Left ventricle myocardium inferior (tissue), 1 donor: ENCODE data around the gene GATAD2B. TPM values are rescaled to one million over a fixed set of nuclear protein-coding genes. Genes with fewer than 3 reads are reported as not detected.

Source experiments
- DNase-seq: peaks from one replicate; pipeline ENCODE4 v3.0.0-alpha.2; 2020
- H3K27ac ChIP-seq: fragments of 200-600 bp; replicated peaks from 2 replicates; pipeline ENCODE4 v1.8.0; 2021
- H3K27me3 ChIP-seq: fragments of 200-600 bp; 2 replicates; pipeline ENCODE4 v1.8.0; 2021; ENCODE audit warnings: low read depth
- H3K36me3 ChIP-seq: fragments of 200-600 bp; 2 replicates; pipeline ENCODE4 v1.8.0; 2021
- H3K4me1 ChIP-seq: fragments of 200-600 bp; 2 replicates; pipeline ENCODE4 v1.8.0; 2021
- H3K4me3 ChIP-seq: fragments of 200-600 bp; 2 replicates; pipeline ENCODE4 v1.8.0; 2021; ENCODE audit warnings: mild to moderate bottlenecking, moderate library complexity
- H3K9me3 ChIP-seq: fragments of 200-600 bp; replicated peaks from 2 replicates; pipeline ENCODE4 v1.8.0; 2021
- CTCF ChIP-seq: fragments of 200-600 bp; IDR thresholded peaks from 2 replicates; pipeline ENCODE4 v1.8.0; 2021; ENCODE audit warnings: antibody characterized with exemption, mild to moderate bottlenecking, borderline replicate concordance
- intact Hi-C: fragments of 100-400 bp; cut with micrococcal nuclease; formaldehyde crosslinking; loops from one replicate; pipeline ENCODE4 v1.11.0; 2022
- total RNA-seq: library from RNA; stranded (reverse); fragmentation: NEBNext Ultra II Directional; extraction: Animal tissue kit (Norgen Biotek cat#: 25700); gene quantifications from one replicate; pipeline ENCODE4 v1.2.1, GENCODE V29; 2021
- donor health status: DM: no; HTN: yes; CAD: no; lungs with severe emphysema.

Gene GATAD2B
- total RNA-seq, 1 donor from 2014 or later: 35.4 TPM

DNA sequence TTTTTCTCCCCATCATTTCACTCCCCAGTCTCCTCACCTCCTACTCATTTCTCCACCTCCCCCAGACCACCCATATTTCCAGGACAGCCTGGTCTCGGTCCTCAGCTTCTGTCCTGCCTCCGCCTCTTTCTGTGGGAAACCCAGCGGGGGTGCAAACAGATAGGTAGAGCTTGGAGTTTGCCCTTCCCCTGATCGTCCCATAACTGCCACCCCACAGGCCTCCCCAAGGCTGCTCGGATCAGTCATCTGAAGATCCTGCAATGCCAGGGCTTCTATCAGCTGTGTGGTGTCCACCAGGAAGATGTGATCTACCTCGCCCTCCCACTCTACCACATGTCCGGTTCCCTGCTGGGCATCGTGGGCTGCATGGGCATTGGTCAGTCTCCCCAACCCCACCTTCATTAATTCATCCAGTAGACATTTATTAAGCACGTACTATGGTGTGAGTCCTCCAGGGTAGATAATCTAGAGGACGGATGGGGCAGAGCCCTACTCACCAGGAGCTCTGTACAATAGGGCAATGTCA lies 145.9 kb downstream of the GATAD2B start:
- peaks cover 77% of the 10 kb centered on the region for H3K4me1 ChIP-seq
- no peak for DNase-seq
- peaks cover 16% of the 10 kb centered on the region for H3K36me3 ChIP-seq
- H3K27ac ChIP-seq: no peak overlapping the region
- no peaks in the 10 kb centered on the region for H3K9me3 ChIP-seq
- intact Hi-C loops: no loop called here
- H3K27me3 ChIP-seq: no peaks in the 10 kb centered on the region
- TF ChIP-seq CTCF: no peak
- peak overlapping the region; percentile 92 for H3K4me3 ChIP-seq

GRCh38 chr1:153776352-153776751 lies 146.4 kb downstream of the GATAD2B start:
- no peaks in the 10 kb centered on the region for H3K9me3 ChIP-seq
- no peak for TF ChIP-seq CTCF
- intact Hi-C loops: no loop called here
- no peaks in the 10 kb centered on the region for H3K27me3 ChIP-seq
- no peak for DNase-seq
- peak overlapping the region; percentile 92 for H3K4me3 ChIP-seq
- H3K4me1 ChIP-seq: peaks cover 82% of the 10 kb centered on the region
- H3K36me3 ChIP-seq: peaks cover 17% of the 10 kb centered on the region
- H3K27ac ChIP-seq: peak overlapping the region; percentile 92

GRCh38 chr1:153775458-153776327 lies 147.1 kb downstream of the GATAD2B start:
- TF ChIP-seq CTCF: no peak
- peak overlapping the region; percentile 92 for H3K27ac ChIP-seq
- H3K36me3 ChIP-seq: peaks cover 24% of the 10 kb centered on the region
- no peaks in the 10 kb centered on the region for H3K27me3 ChIP-seq
- intact Hi-C loops: no loop called here
- DNase-seq: peak; percentile 59
- H3K4me3 ChIP-seq: peak overlapping the region; percentile 92
- H3K4me1 ChIP-seq: peaks cover 89% of the 10 kb centered on the region
- no peaks in the 10 kb centered on the region for H3K9me3 ChIP-seq

GRCh38 chr1:153774780-153775457 lies 147.9 kb downstream of the GATAD2B start, which contains the start of gene SLC27A3:
Gene SLC27A3, plus strand, starts transcription at chr1:153775407. Its CDS starts 91 bp downstream, at chr1:153775498.
- Histone ChIP-seq H3K27me3 (no peaks in the 10 kb centered on the region), H3K4me3 (peak within 1 kb of the TSS; percentile 92), H3K27ac (peak within 1 kb of the TSS; percentile 92), H3K9me3 (no peaks in the 10 kb centered on the region), H3K4me1 (peaks cover 88% of the 10 kb centered on the region), H3K36me3 (peaks cover 30% of the 10 kb centered on the region)
- intact Hi-C loops: no loop called here
- TF ChIP-seq CTCF: no peak
- DNase-seq: peak; percentile 86

- TF ChIP-seq CTCF: no peak
- H3K4me1 ChIP-seq: peaks cover 90% of the 10 kb centered on the region
- H3K4me3 ChIP-seq: peak overlapping the region; percentile 92
- peak overlapping the region; percentile 92 for H3K27ac ChIP-seq
- H3K27me3 ChIP-seq: no peaks in the 10 kb centered on the region
- intact Hi-C loops: no loop called here
- no peak for DNase-seq
- peaks cover 37% of the 10 kb centered on the region for H3K36me3 ChIP-seq
- H3K9me3 ChIP-seq: no peaks in the 10 kb centered on the region
These were observed 148.7 kb downstream of the GATAD2B start for GRCh38 chr1:153774026-153774595.
